ENCODE data around the gene VIPR1. TPM values are rescaled to one million over a fixed set of nuclear protein-coding genes. Genes with fewer than 3 reads are reported as not detected.

The VIPR1 gene
- total and polyA plus RNA-seq, 2 donors: 1.8 to 4.4 TPM

DNA sequence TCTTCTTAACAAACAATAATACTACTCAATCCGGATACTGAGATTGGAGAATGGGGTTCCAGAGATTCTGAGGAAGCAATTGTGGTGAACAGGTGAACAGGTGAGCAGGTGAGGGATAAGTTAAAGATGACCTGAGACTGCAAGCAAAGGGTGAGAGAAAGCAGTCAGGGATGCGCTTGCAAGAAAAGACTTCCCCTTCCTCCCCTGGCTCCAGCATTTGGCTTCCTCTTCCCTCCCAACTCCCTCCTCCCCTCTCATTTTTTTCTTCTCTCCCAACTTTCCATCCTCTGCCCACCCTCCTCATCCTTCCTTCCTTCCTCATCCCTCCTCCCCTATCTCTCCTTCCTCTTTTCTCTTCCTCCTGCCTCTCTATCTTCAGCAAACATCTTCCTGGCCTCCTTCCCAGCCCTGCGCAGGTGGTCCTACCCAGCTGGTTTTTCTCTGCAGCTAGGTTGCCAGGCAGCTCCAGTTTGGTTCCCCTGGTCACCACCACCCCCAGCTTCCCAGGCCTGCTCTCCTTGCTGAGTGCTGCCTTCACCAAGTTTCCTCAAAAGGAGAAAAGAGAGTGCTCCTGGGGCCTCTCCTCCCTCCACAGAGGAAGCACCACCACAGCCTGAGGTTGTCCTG lies 10.4 kb upstream of the VIPR1 start:
- Histone ChIP-seq H3K27me3 (ENCODE audit: control insufficient read depth in 2 of 2, insufficient read depth in 1 of 2, low read length in 1 of 2) (no peaks in the 10 kb centered on the region), H3K36me3 (ENCODE audit: control insufficient read depth in 2 of 2, insufficient read depth in 2 of 2, low read length in 1 of 2) (no peaks in the 10 kb centered on the region), H3K4me1 (ENCODE audit: control insufficient read depth in 2 of 2, insufficient read depth in 2 of 2, low read length in 2 of 2) (no peaks in the 10 kb centered on the region), H3K4me3 (ENCODE audit: low read length in 2 of 2) (no peak overlapping the region), H3K9me3 (ENCODE audit: control insufficient read depth in 2 of 2, insufficient read depth in 1 of 2, low read length in 1 of 2) (no peaks in the 10 kb centered on the region), H3K27ac (ENCODE audit: low read depth in 1 of 2, low read length in 1 of 2) (no peak overlapping the region)
- no peak for DNase-seq (ENCODE audit: low read depth in 6 of 9, low spot score in 9 of 9)
- whole genome bisulfite sequencing: 64% methylated on average over 3 of the region's 3 CpGs

DNA sequence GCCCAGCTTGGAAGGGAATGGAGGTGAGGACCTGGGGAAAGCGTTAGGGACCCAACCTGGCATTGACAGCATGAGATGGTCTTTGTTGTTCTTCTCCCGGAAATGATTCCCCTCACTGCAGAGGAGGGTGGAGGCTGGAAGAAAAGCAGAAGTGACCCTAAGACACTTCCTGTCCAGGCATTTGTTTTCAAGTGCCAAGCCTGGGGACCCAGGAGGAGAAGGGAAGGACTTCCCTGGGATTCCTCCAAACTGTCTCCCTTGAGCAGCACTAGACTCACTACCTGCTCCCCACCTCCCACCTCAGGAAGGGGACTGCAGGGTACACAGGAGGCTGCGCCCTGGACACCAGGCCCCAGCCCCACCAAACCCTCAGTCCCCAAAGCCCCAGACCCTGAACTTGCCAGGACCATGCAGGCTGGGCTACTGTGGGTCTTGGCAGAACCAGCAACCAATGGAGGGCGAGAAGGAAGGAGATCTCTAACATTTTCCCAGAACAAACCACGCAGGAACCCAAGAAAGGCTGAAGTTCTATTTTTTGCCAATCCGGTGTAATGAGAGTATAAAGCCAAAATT lies 9.8 kb upstream of the VIPR1 start:
- no peaks in the 10 kb centered on the region for H3K4me1 ChIP-seq (ENCODE audit: control insufficient read depth in 2 of 2, insufficient read depth in 2 of 2, low read length in 2 of 2)
- no peaks in the 10 kb centered on the region for H3K27me3 ChIP-seq (ENCODE audit: control insufficient read depth in 2 of 2, insufficient read depth in 1 of 2, low read length in 1 of 2)
- H3K9me3 ChIP-seq (ENCODE audit: control insufficient read depth in 2 of 2, insufficient read depth in 1 of 2, low read length in 1 of 2): no peaks in the 10 kb centered on the region
- no peaks in the 10 kb centered on the region for H3K36me3 ChIP-seq (ENCODE audit: control insufficient read depth in 2 of 2, insufficient read depth in 2 of 2, low read length in 1 of 2)
- DNase-seq (ENCODE audit: low read depth in 6 of 9, low spot score in 9 of 9): no peak
- no peak overlapping the region for H3K27ac ChIP-seq (ENCODE audit: low read depth in 1 of 2, low read length in 1 of 2)
- no peak overlapping the region for H3K4me3 ChIP-seq (ENCODE audit: low read length in 2 of 2)
- 89% methylated on average over 6 of the region's 6 CpGs for WGBS

DNA sequence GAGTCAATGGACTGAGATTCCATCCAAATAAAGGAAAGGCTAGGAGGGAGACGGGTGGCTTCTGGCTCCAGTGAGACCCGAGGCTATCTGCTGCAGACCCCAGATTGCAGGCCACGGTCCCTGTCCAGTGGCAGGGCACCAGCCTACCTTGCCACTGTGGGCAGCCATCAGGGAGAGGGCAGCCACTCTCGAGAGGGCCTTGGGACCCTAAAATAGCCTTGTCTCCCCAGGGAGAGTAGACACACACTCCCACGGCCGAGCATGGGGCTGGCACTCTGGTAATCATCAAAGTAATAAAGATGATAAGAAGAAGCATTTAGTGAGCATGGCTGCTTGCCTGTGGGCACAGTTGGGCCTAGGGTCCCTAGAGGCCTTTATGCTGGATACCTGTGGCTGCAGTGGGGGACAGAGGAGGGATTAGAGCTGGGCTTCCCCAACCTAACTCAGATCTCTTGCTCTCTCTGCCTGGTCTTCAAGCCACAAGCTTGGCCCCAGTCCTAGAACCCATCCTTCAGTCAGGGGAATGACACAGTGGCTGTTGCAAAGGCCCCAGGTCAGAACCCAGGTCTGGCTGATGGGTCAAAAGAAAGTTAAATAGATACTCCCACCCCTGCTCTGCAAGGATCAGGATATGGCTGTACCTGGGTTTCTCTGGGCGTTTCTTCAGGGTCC lies 9.2 kb upstream of the VIPR1 start:
- no peak overlapping the region for H3K27ac ChIP-seq (ENCODE audit: low read depth in 1 of 2, low read length in 1 of 2)
- H3K36me3 ChIP-seq (ENCODE audit: control insufficient read depth in 2 of 2, insufficient read depth in 2 of 2, low read length in 1 of 2): no peaks in the 10 kb centered on the region
- H3K9me3 ChIP-seq (ENCODE audit: control insufficient read depth in 2 of 2, insufficient read depth in 1 of 2, low read length in 1 of 2): no peaks in the 10 kb centered on the region
- peaks cover 0 to 3% of the 10 kb centered on the region in 2 donors for H3K27me3 ChIP-seq (ENCODE audit: control insufficient read depth in 2 of 2, insufficient read depth in 1 of 2, low read length in 1 of 2)
- no peaks in the 10 kb centered on the region for H3K4me1 ChIP-seq (ENCODE audit: control insufficient read depth in 2 of 2, insufficient read depth in 2 of 2, low read length in 2 of 2)
- 95% methylated on average over 7 of the region's 7 CpGs for WGBS
- no peak overlapping the region for H3K4me3 ChIP-seq (ENCODE audit: low read length in 2 of 2)
- no peak for DNase-seq (ENCODE audit: low read depth in 6 of 9, low spot score in 9 of 9)

DNA sequence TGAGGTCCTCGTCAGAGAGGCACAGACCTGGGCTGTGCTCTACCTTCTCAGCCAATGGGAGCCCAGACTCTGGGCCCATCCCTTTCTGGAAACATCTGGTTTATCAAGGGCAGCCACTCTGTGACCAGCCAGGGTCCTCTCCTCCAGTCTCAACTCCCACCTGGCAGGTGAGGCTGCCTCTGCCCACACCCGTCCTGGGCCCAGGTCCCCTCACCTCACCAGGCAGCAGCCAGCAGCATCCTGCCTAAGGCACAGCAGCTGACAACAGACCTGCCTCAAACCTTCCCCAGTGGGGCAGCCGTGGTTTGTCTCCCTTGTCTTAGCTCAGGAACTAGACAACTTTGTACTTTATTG lies 8.7 kb upstream of the VIPR1 start:
- no peak overlapping the region for H3K27ac ChIP-seq (ENCODE audit: low read depth in 1 of 2, low read length in 1 of 2)
- H3K4me3 ChIP-seq (ENCODE audit: low read length in 2 of 2): no peak overlapping the region
- WGBS: 93% methylated on average over 3 of the region's 3 CpGs
- no peak for DNase-seq (ENCODE audit: low read depth in 6 of 9, low spot score in 9 of 9)
- no peaks in the 10 kb centered on the region for H3K36me3 ChIP-seq (ENCODE audit: control insufficient read depth in 2 of 2, insufficient read depth in 2 of 2, low read length in 1 of 2)
- no peaks in the 10 kb centered on the region for H3K4me1 ChIP-seq (ENCODE audit: control insufficient read depth in 2 of 2, insufficient read depth in 2 of 2, low read length in 2 of 2)
- peaks cover 0 to 8% of the 10 kb centered on the region in 2 donors for H3K27me3 ChIP-seq (ENCODE audit: control insufficient read depth in 2 of 2, insufficient read depth in 1 of 2, low read length in 1 of 2)
- H3K9me3 ChIP-seq (ENCODE audit: control insufficient read depth in 2 of 2, insufficient read depth in 1 of 2, low read length in 1 of 2): no peaks in the 10 kb centered on the region

DNA sequence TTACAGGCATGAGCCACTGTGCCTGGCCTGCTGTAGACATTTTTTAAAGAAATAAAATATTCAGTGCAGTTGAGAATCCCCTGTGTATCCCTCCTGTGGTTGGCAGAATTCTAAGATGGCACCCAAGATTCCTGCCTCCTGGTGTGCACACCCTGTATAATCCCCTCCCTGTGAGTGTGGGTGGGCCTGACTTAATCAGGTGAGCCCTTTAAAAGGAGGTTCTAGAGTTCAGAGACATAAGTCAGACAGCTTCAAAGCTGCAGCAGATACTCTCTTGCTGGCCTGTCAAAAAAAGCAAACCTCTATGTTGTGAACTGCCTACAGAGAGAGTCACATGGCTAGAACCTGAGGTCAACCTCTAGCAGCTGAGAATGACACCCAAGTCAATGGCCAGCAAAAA lies 7.0 kb upstream of the VIPR1 start:
- Histone ChIP-seq H3K9me3 (ENCODE audit: control insufficient read depth in 2 of 2, insufficient read depth in 1 of 2, low read length in 1 of 2) (no peaks in the 10 kb centered on the region), H3K4me1 (ENCODE audit: control insufficient read depth in 2 of 2, insufficient read depth in 2 of 2, low read length in 2 of 2) (no peaks in the 10 kb centered on the region), H3K27ac (ENCODE audit: low read depth in 1 of 2, low read length in 1 of 2) (no peak overlapping the region), H3K36me3 (ENCODE audit: control insufficient read depth in 2 of 2, insufficient read depth in 2 of 2, low read length in 1 of 2) (no peaks in the 10 kb centered on the region), H3K4me3 (ENCODE audit: low read length in 2 of 2) (no peak overlapping the region), H3K27me3 (ENCODE audit: control insufficient read depth in 2 of 2, insufficient read depth in 1 of 2, low read length in 1 of 2) (peaks cover 4 to 24% of the 10 kb centered on the region in 2 donors)
- DNase-seq (ENCODE audit: low read depth in 6 of 9, low spot score in 9 of 9): no peak

DNA sequence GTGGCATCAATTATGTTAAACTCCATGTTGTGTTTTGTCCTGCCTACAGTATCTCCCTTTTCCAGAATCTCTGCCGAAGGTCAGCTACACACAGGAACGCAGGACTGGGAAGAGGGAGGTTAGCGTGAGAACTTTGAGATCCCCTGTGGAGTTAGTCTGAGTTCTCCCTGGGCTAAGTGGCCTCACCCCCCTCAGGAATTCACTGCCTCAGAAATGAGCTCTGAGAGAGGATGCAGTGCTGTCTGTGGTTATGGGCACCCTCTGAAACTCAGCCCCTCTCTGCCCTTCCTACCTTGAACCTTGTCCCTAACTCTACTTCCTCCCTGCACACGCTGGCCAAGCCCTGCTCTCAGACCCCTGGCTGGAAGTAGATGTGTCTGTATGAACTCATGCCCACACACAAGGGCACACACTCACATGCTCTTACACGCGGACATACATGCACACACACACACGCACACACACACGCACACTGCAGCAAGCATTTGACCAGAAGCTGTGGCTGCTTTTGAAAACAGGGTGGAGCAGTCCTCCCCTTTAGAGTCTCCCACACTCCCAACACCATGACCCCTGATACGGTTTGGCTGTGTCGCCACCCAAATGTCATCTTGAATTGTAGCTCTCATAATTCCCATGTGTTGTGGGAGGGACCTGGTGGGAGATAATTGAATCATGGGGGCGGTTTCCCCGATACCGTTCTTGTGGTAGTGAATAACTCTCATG lies 5.3 kb upstream of the VIPR1 start:
- H3K27ac ChIP-seq (ENCODE audit: low read depth in 1 of 2, low read length in 1 of 2): no peak overlapping the region
- peaks cover 22 to 42% of the 10 kb centered on the region in 2 donors for H3K27me3 ChIP-seq (ENCODE audit: control insufficient read depth in 2 of 2, insufficient read depth in 1 of 2, low read length in 1 of 2)
- no peak for DNase-seq (ENCODE audit: low read depth in 6 of 9, low spot score in 9 of 9)
- no peaks in the 10 kb centered on the region for H3K36me3 ChIP-seq (ENCODE audit: control insufficient read depth in 2 of 2, insufficient read depth in 2 of 2, low read length in 1 of 2)
- no peak overlapping the region for H3K4me3 ChIP-seq (ENCODE audit: low read length in 2 of 2)
- H3K9me3 ChIP-seq (ENCODE audit: control insufficient read depth in 2 of 2, insufficient read depth in 1 of 2, low read length in 1 of 2): no peaks in the 10 kb centered on the region
- 88% methylated on average over 13 of the region's 13 CpGs for WGBS
- peaks cover 4 to 11% of the 10 kb centered on the region in 2 donors for H3K4me1 ChIP-seq (ENCODE audit: control insufficient read depth in 2 of 2, insufficient read depth in 2 of 2, low read length in 2 of 2)

DNA sequence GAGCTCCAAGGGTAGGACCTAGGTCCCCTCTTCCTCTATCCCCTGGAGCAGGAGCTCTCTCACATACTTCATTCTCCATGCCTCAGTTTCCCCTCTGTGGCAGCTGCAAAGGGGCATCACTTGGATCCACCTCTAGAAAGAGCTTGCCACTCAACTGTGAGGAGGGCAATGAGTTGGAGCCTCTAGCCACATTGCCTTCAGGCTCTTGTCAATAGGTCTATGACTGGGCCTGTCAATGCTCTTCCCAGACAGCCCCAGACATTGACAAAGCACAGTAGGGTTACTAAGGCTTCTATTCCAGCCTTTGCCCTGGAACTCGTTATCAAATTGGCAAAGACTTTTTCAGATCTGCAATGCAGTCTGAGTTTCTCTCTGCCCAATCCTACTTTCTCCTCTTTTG lies 4.4 kb upstream of the VIPR1 start:
- WGBS: 98% methylated on average over 1 of the region's 1 CpG
- no peak overlapping the region for H3K27ac ChIP-seq (ENCODE audit: low read depth in 1 of 2, low read length in 1 of 2)
- DNase-seq (ENCODE audit: low read depth in 6 of 9, low spot score in 9 of 9): no peak
- H3K27me3 ChIP-seq (ENCODE audit: control insufficient read depth in 2 of 2, insufficient read depth in 1 of 2, low read length in 1 of 2): peaks cover 27 to 48% of the 10 kb centered on the region in 2 donors
- no peaks in the 10 kb centered on the region for H3K36me3 ChIP-seq (ENCODE audit: control insufficient read depth in 2 of 2, insufficient read depth in 2 of 2, low read length in 1 of 2)
- peaks cover 4 to 15% of the 10 kb centered on the region in 2 donors for H3K4me1 ChIP-seq (ENCODE audit: control insufficient read depth in 2 of 2, insufficient read depth in 2 of 2, low read length in 2 of 2)
- H3K4me3 ChIP-seq (ENCODE audit: low read length in 2 of 2): no peak overlapping the region
- H3K9me3 ChIP-seq (ENCODE audit: control insufficient read depth in 2 of 2, insufficient read depth in 1 of 2, low read length in 1 of 2): no peaks in the 10 kb centered on the region

DNA sequence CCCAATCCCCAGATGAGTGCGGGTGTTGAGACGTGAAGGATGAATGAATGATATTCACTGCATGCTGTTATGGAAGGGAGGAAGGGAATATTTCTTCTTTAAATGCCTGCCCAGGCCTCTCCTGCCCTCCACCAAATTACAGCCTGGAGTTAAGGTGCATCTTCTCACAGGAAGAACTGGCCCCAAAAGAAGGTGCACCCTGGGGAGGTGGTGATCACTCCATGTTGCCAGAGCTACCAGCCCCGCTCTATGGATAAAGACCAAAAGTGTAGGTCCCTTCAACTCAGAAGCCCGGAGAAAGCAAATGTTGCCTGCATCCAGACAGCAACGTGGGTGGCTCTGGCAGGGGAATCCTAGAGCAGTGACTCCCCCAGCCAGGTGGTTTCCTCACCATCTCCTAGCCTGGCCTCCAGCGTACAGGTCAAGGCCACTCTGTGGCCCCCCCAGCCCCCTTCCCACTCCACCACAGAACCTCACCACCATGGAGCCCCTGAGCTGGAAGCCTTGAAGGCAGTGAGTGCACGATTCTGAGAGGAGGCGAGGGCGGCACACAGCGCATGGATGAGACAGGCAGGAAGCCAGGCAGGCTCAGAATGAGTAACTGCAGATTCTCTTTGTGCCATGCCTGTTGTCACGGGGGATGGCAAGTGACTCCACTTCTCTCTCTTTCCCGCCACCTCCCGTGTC lies 3.5 kb upstream of the VIPR1 start:
- Histone ChIP-seq H3K9me3 (ENCODE audit: control insufficient read depth in 2 of 2, insufficient read depth in 1 of 2, low read length in 1 of 2) (no peaks in the 10 kb centered on the region), H3K4me3 (ENCODE audit: low read length in 2 of 2) (no peak overlapping the region), H3K36me3 (ENCODE audit: control insufficient read depth in 2 of 2, insufficient read depth in 2 of 2, low read length in 1 of 2) (no peaks in the 10 kb centered on the region), H3K4me1 (ENCODE audit: control insufficient read depth in 2 of 2, insufficient read depth in 2 of 2, low read length in 2 of 2) (peaks cover 4 to 18% of the 10 kb centered on the region in 2 donors), H3K27me3 (ENCODE audit: control insufficient read depth in 2 of 2, insufficient read depth in 1 of 2, low read length in 1 of 2) (peaks cover 27 to 53% of the 10 kb centered on the region in 2 donors), H3K27ac (ENCODE audit: low read depth in 1 of 2, low read length in 1 of 2) (no peak overlapping the region)
- no peak for DNase-seq (ENCODE audit: low read depth in 6 of 9, low spot score in 9 of 9)
- 91% methylated on average over 13 of the region's 13 CpGs for WGBS

DNA sequence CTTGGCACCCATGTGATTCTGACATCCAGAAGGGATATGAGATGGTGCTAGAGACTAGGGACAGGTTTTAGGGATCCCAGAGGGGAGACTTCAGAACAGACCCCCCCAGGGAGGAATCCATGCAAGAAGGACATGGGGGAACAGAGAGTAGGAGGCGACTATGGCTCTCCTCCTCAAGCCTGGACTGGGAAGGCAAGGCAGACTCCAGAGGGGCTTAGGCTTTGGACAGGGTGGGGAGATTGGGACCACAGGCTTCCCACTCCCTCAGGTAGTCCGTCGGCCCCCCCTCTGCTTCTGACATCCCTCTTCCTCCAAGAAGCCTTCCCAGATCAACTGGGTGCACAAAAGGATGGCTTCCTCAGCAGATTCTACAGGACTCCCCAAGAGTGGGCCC lies 3.0 kb upstream of the VIPR1 start:
- 98% methylated on average over 3 of the region's 3 CpGs for WGBS
- Histone ChIP-seq H3K4me1 (ENCODE audit: control insufficient read depth in 2 of 2, insufficient read depth in 2 of 2, low read length in 2 of 2) (peaks cover 4 to 18% of the 10 kb centered on the region in 2 donors), H3K4me3 (ENCODE audit: low read length in 2 of 2) (no peak overlapping the region), H3K36me3 (ENCODE audit: control insufficient read depth in 2 of 2, insufficient read depth in 2 of 2, low read length in 1 of 2) (no peaks in the 10 kb centered on the region), H3K27ac (ENCODE audit: low read depth in 1 of 2, low read length in 1 of 2) (no peak overlapping the region), H3K27me3 (ENCODE audit: control insufficient read depth in 2 of 2, insufficient read depth in 1 of 2, low read length in 1 of 2) (peaks cover 27 to 53% of the 10 kb centered on the region in 2 donors), H3K9me3 (ENCODE audit: control insufficient read depth in 2 of 2, insufficient read depth in 1 of 2, low read length in 1 of 2) (no peaks in the 10 kb centered on the region)
- no peak for DNase-seq (ENCODE audit: low read depth in 6 of 9, low spot score in 9 of 9)

All from thymus (tissue), 11 donors.